HCT116 (cell line): ENCODE data around the gene STARD3.

ENCODE experiments used
- ATF3 ChIP-seq: IDR thresholded peaks from 2 replicates; pipeline ENCODE4 v1.6.1; 2012
- CEBPB ChIP-seq: IDR thresholded peaks from 2 replicates; pipeline ENCODE4 v1.6.1; 2012; ENCODE audit warnings: low read depth
- EGR1 ChIP-seq: IDR thresholded peaks from 2 replicates; pipeline ENCODE4 v1.6.1; 2012; ENCODE audit warnings: low read depth
- EZH2 ChIP-seq: fragments of 200-600 bp; sonication (generic); IDR thresholded peaks from 2 replicates; pipeline ENCODE4 v1.6.1; 2017; ENCODE audit warnings: antibody characterized with exemption, mixed run types
- EZH2phosphoT487 ChIP-seq: fragments of 200-600 bp; IDR thresholded peaks from 2 replicates; pipeline ENCODE4 v1.6.1; 2018; ENCODE audit warnings: antibody characterized with exemption, borderline replicate concordance
- MAX ChIP-seq: IDR thresholded peaks from 2 replicates; pipeline ENCODE4 v1.6.1; 2012
- POLR2A ChIP-seq: IDR thresholded peaks from 2 replicates; pipeline ENCODE4 v1.7.0; 2011; ENCODE audit warnings: borderline replicate concordance; ENCODE audit not compliant: insufficient read depth, insufficient read length; ENCODE audit errors: extremely low read depth
- RAD21 ChIP-seq: IDR thresholded peaks from 2 replicates; pipeline ENCODE4 v1.6.1; 2012; ENCODE audit warnings: low read depth, mild to moderate bottlenecking
- SIN3A ChIP-seq: IDR thresholded peaks from 2 replicates; pipeline ENCODE4 v1.6.1; 2012; ENCODE audit warnings: low read depth
- YY1 ChIP-seq: IDR thresholded peaks from 2 replicates; pipeline ENCODE4 v1.6.1; 2011; ENCODE audit warnings: low read length, low read depth, moderate library complexity, mild to moderate bottlenecking; ENCODE audit not compliant: insufficient replicate concordance; ENCODE audit errors: extremely low read depth
- TF ChIP-seq, protein P1 (sequence below), 3 experiments: fragments of 200-600 bp in 1 of 3; sonication (generic) in 1 of 3; IDR thresholded peaks in 2 of 3; conservative IDR thresholded peaks in 1 of 3; 2 replicates each; pipeline ENCODE4 v1.5.1; 2012 to 2017; ENCODE audit warnings: low read depth in 2 of 3, low read length in 2 of 3, antibody characterized with exemption in 1 of 3, borderline replicate concordance in 1 of 3, control low read depth in 1 of 3, mild to moderate bottlenecking in 1 of 3, mixed read lengths in 1 of 3, mixed run types in 1 of 3, moderate library complexity in 1 of 3; ENCODE audit not compliant: insufficient read depth in 1 of 3

- TF ChIP-seq, protein P1, sequence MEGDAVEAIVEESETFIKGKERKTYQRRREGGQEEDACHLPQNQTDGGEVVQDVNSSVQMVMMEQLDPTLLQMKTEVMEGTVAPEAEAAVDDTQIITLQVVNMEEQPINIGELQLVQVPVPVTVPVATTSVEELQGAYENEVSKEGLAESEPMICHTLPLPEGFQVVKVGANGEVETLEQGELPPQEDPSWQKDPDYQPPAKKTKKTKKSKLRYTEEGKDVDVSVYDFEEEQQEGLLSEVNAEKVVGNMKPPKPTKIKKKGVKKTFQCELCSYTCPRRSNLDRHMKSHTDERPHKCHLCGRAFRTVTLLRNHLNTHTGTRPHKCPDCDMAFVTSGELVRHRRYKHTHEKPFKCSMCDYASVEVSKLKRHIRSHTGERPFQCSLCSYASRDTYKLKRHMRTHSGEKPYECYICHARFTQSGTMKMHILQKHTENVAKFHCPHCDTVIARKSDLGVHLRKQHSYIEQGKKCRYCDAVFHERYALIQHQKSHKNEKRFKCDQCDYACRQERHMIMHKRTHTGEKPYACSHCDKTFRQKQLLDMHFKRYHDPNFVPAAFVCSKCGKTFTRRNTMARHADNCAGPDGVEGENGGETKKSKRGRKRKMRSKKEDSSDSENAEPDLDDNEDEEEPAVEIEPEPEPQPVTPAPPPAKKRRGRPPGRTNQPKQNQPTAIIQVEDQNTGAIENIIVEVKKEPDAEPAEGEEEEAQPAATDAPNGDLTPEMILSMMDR (IDR thresholded peaks at IDR 0.05 in 2 of 3, conservative IDR thresholded peaks at IDR 0.05 in 1 of 3; ENCODE audit: borderline replicate concordance in 1 of 3, insufficient read depth in 1 of 3, low read depth in 2 of 3, low read length in 2 of 3): no peak
- TF ChIP-seq RAD21 (peak; percentile 18; the same call in 1 of the 2 replicates), CEBPB (no peak), POLR2A (no peak), ATF3 (no peak), EZH2 (no peak), MAX (peak; percentile 45; the same call in 1 of the 2 replicates), EGR1 (no peak), EZH2phosphoT487 (no peak), SIN3A (no peak), YY1 (no peak)
These were observed 68.9 kb downstream of the STARD3 start for GRCh38 chr17:39705786-39706348.
